Stimulated activated CD4-positive, alpha-beta T cell treated with anti-CD3 and anti-CD28 coated beads, Interleukin-1b, Interleukin-23, amount 100 ng/mL, for 24 hours (primary cell): Measurements from ENCODE around the gene DKC1.
"Not testable (repeated sequence)": the region's sequence is repeated elsewhere in the genome, so short reads cannot be mapped to it uniquely, and the experiment has no call there.

Source experiments
- DNase-seq, 4 experiments: peaks; one replicate each; pipeline ENCODE4 v3.0.0-alpha.2; 2020; ENCODE audit warnings: low read depth in 4 of 4, low spot score in 1 of 4

The DKC1 gene

DNA sequence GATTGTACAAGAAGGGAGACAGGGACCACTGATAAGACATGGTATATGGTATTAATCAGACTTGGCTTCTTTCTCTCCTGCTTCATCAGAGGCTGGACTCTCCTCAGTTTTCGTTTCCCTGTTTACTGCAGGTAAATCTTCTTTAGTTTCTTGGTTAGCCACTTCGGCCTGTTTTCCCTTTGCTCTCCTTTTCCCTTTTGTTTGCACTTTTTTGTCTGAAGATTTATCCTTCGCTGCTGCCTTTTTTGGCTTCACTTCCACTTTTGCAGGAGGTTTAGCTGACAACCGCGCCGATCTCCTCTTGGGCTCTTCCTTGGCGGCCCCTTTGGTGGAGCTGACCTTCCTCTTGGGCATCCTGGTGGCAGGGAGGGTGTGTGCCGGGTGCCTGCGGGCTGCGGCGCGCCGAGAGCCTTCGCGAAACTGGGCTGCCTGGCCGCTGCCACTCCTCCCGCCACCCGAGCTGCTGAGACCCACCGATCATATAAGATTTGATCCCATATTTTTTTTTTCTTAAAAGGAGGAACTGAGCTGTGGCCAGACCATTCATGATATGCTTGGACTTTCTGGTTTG is 54.5 kb downstream of the DKC1 start:
- not testable (repeated sequence) for DNase-seq

DNA sequence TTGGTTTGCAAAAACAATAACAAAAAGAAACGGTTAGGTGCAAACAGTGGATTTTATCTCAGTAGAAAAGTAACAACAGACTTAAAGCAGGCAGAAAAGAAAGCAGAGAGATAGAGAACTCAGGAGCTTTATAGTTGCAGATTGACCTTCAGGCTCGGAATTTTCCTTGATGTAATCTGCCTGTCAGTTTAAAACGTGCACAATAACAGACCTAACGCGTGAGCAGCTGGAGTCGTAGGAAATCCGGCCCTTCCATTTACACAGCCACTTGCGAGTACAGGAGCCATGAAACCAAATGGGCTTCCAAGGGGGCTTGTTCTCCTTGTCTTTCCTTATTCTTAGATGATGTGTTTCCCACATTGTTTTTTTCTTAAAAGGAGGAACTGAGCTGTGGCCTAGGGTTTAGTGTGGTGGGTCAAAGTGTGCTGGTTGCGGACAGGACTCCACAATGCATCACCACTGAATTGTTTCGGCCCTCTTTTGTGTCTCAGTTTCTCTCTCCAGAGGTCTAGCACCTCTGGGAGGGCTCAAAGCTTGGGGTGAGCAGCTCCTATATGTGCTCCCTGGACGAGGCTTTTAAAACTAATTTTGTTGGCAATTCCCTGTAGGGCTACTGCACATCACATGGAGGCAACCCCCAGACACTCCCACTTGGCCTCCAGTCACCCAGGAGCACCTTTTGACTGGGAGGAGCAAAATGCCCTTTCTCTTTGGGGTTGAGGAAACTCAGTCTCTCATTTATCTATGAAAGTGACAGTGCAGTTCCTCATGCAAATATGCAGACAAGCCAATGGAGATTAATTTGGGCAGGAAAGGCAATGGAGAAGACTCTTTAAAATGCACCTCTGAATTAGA is 56.5 kb downstream of the DKC1 start:
- DNase-seq, result no peak

DNA sequence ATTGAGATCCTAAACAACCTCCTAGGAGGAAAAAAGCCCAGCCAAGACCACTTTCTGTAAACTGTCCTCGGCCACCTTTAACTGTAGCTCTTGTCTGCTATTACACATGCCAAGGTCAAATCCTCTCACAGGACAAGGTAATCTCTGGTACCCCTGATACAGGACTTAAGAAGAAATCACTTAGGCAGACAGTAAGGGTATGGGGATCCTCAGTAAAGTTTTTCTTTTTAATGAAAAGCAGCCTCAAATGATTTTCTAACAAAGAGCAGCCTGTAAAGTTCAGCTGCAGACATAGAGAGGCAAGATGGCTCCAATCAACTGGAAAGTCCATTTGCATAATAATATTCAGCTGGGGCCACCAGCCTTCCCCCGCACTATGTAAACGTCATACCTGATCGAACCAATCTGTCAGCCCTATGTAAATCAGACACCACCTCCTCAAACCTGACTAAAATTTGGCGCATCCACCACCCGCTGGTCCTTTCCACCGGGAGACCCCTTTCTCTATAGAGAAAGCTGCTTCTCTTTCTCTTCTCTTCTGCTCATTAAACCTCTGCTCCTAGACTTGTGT is 57.2 kb downstream of the DKC1 start:
- no peak for DNase-seq

DNA sequence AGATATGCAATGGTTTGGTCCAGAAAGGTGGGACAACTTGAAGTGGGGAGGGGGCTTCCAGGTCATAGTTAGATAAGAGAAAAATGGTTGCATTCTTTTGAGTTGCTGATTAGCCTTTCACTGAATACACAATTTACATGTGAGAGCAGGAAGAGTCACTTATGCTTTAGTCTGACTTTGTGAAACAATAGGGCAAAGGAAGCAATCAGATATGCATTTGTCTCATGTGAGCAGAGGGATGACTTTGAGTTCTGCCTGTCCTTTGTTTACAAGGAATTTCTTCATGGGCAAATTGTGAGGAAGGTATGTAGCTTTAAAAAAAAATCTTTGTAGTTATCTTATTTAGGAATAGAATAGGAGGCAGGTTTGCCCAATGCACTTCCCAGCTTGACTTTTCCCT is 58.9 kb downstream of the DKC1 start:
- DNase-seq, result no peak

DNA sequence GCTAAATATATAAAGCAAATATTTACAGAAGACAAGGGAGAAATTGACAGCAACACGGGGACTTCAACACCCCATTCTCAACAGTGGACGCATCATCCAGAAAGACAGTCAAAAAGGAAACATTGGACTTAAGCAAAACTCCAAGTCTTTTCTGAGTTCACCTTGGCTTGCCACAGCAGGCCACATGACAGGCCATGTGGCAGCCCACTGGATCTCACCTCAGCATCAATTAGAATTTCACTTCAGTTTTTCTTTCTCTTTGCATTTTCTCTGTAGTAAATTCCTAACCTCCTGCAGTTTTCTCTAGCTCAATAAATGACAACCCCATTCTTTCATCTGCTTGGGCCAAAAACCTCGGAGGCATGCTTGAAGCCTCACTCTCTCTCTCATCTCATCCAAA is 59.4 kb downstream of the DKC1 start:
- DNase-seq, result no peak

DNA sequence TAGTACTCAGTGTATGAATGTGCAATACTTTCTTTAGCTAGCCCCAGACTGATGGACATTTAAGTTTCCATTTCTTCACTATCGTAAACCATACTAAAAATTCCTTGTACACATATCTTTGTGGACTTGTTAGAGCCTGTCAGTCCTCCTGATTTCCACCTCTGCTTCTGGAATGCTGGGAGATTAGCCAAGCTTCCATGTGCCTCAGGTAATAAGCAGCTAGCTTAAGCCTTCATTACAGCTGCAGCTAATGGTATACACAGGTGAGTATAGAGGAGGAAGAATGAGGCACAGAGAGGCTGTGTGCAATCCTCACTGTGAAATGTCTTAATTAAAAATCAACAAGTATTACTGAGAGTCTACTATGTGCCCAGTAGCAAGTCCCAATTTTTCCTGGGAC is 62.0 kb downstream of the DKC1 start:
- DNase-seq, result no peak

DNA sequence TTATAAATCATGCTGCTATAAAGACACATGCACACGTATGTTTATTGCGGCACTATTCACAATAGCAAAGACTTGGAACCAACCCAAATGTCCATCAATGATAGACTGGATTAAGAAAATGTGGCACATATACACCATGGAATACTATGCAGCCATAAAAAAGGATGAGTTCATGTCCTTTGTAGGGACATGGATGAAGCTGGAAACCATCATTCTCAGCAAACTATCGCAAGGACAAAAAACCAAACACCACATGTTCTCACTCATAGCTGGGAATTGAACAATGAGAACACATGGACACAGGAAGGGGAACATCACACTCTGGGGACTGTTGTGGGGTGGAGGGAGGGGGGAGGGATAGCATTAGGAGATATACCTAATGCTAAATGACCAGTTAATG is 62.9 kb downstream of the DKC1 start:
- not testable (repeated sequence) for DNase-seq
